Activated CD4-positive, alpha-beta memory T cell treated with anti-CD3 and anti-CD28 coated beads, Interleukin-2, amount 10 ng/mL, durations not matched to agents 7 days and 5 days (primary cell): ENCODE results near the gene CDK6. TPM values are rescaled to one million over a fixed set of nuclear protein-coding genes. Genes with fewer than 3 reads are reported as not detected.
"Not testable (repeated sequence)": the region's sequence is repeated elsewhere in the genome, so short reads cannot be mapped to it uniquely, and the experiment has no call there.

Experiments
- CTCF ChIA-PET: fragments of 350-600 bp; sonication (Branson Sonifier 250); formaldehyde crosslinking; loops from one replicate; lab custom pipeline; 2021; ENCODE audit warnings: antibody characterized with exemption, inconsistent platforms; lab: Charles Lee
- POLR2A ChIA-PET: fragments of 350-600 bp; sonication (Branson Sonifier 250); formaldehyde crosslinking; loops from one replicate; lab custom pipeline; 2021; ENCODE audit warnings: antibody characterized with exemption; lab: Charles Lee
- DNase-seq: peaks from one replicate; pipeline ENCODE4 v3.0.0-alpha.2; 2020
- H3K27ac Mint-ChIP-seq: one replicate; pipeline ENCODE4 v1.8.0; 2021; ENCODE audit warnings: mild to moderate bottlenecking, mixed read lengths
- H3K27me3 Mint-ChIP-seq: one replicate; pipeline ENCODE4 v1.8.0; 2021; ENCODE audit warnings: mixed read lengths
- H3K36me3 Mint-ChIP-seq: one replicate; pipeline ENCODE4 v1.8.0; 2021; ENCODE audit warnings: low read depth, mixed read lengths
- H3K4me1 Mint-ChIP-seq: one replicate; pipeline ENCODE4 v1.8.0; 2021; ENCODE audit warnings: mixed read lengths
- H3K4me3 Mint-ChIP-seq: one replicate; pipeline ENCODE4 v1.8.0; 2021; ENCODE audit warnings: mild to moderate bottlenecking, mixed read lengths
- H3K9me3 Mint-ChIP-seq: one replicate; pipeline ENCODE4 v1.8.0; 2021; ENCODE audit warnings: mixed read lengths
- total RNA-seq, 2 experiments: library from RNA; stranded (reverse); gene quantifications; one replicate each; pipeline ENCODE4 v1.2.3, GENCODE V29; 2021

CDK6 gene
- total RNA-seq, 2 experiments from 2014 or later, result 105 TPM

- H3K4me3 Mint-ChIP-seq, result no peak overlapping the region
- ChIA-PET CTCF (interaction anchor here (0.7 kb wide), 1 partner anchor 19 kb away, joined by 4 read pairs; no protein-coding TSS in a partner anchor), POLR2A (interaction anchor here (0.6 kb wide), 1 partner anchor 74 kb away, joined by 3 read pairs; no protein-coding TSS in a partner anchor)
- peaks cover 52% of the 10 kb centered on the region for H3K36me3 Mint-ChIP-seq
- peaks cover 26% of the 10 kb centered on the region for H3K4me1 Mint-ChIP-seq
- no peaks in the 10 kb centered on the region for H3K9me3 Mint-ChIP-seq
- no peaks in the 10 kb centered on the region for H3K27me3 Mint-ChIP-seq
- H3K27ac Mint-ChIP-seq, result no peak overlapping the region
- no peak for DNase-seq
These were observed 74.8 kb downstream of the CDK6 start for GRCh38 chr7:92761391-92762097.

- CTCF ChIA-PET, result interaction anchor here (0.7 kb wide), 1 partner anchor 85 kb away, joined by 4 read pairs; no protein-coding TSS in a partner anchor
- Mint-ChIP-seq H3K4me1 (peaks cover 28% of the 10 kb centered on the region), H3K36me3 (peaks cover 63% of the 10 kb centered on the region)
These were observed 77.5 kb downstream of the CDK6 start for GRCh38 chr7:92758796-92759431.

DNA sequence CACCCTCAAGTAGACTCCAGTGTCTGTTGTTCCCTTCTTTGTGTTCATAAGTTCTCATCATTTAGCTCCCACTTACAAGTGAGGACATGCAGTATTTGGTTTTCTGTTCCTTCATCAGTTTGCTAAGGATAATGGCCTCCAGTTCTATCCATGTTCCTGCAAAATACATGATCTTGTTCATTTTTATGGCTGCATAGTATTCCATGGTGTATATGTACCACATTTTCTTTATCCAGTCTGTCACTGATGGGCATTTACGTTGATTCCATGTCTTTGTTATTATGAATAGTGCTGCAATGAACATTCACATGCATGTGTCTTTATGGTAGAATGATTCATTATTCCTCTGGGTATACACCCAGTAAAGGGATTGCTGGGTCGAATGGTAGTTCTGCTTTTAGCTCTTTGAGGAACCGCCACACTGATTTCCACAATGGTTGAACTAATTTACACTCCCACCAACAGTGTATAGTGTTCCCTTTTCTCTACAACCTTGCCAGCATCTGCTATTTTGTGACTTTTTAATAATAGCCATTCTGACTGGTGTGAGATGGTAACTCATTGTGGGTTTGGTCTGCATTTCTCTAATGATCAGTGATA, 79.0 kb downstream of the CDK6 start:
- H3K9me3 Mint-ChIP-seq, result not testable (repeated sequence)

More at GRCh38 chr7:92758796-92759431, 77.5 kb downstream of the CDK6 start:
- H3K27ac Mint-ChIP-seq, result no peak overlapping the region
- H3K4me3 Mint-ChIP-seq, result no peak overlapping the region
- no peaks in the 10 kb centered on the region for H3K27me3 Mint-ChIP-seq
- no peak for DNase-seq
- H3K9me3 Mint-ChIP-seq, result no peaks in the 10 kb centered on the region
- POLR2A ChIA-PET, result no interaction called here

DNA sequence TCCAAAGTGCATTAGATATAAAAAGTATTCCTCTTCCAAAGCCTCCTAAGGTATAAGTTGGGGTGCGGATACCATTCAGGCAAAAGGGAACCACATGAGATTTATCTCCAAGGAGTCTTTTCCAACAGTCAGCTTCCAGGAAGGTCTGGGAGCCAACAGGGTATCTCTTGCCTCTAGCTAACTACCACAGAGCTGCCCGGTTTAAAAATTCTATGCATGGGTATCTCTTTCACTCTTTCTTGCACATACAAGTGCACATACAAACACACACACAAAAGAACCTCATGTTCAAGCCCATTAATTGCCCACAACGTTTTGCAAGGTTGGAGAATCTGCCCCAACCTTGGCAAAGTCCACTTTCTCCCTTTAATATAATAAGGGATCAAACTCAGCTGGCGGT, 80.7 kb downstream of the CDK6 start:
- no peak for DNase-seq
- peaks cover 65% of the 10 kb centered on the region for H3K36me3 Mint-ChIP-seq
- no peaks in the 10 kb centered on the region for H3K27me3 Mint-ChIP-seq
- ChIA-PET CTCF (interaction anchor here (0.9 kb wide), 1 partner anchor 77 kb away, joined by 3 read pairs; no protein-coding TSS in a partner anchor), POLR2A (interaction anchor here (1.5 kb wide), 1 partner anchor 10 kb away, joined by 4 read pairs; no protein-coding TSS in a partner anchor)
- H3K27ac Mint-ChIP-seq, result no peak overlapping the region
- no peaks in the 10 kb centered on the region for H3K9me3 Mint-ChIP-seq
- H3K4me1 Mint-ChIP-seq, result peaks cover 31% of the 10 kb centered on the region
- H3K4me3 Mint-ChIP-seq, result no peak overlapping the region

More for the DNA sequence above, 79.0 kb downstream of the CDK6 start:
- Mint-ChIP-seq H3K36me3 (peaks cover 67% of the 10 kb centered on the region), H3K4me1 (peaks cover 30% of the 10 kb centered on the region)
- DNase-seq, H3K27me3 Mint-ChIP-seq, H3K27ac Mint-ChIP-seq, H3K4me3 Mint-ChIP-seq: not testable (repeated sequence)
- ChIA-PET POLR2A (interaction anchor here (0.6 kb wide), 1 partner anchor 15 kb away, joined by 3 read pairs; no protein-coding TSS in a partner anchor), CTCF (interaction anchor here (2.1 kb wide), 1 partner anchor 9 kb away, joined by 6 read pairs; no protein-coding TSS in a partner anchor)

DNA sequence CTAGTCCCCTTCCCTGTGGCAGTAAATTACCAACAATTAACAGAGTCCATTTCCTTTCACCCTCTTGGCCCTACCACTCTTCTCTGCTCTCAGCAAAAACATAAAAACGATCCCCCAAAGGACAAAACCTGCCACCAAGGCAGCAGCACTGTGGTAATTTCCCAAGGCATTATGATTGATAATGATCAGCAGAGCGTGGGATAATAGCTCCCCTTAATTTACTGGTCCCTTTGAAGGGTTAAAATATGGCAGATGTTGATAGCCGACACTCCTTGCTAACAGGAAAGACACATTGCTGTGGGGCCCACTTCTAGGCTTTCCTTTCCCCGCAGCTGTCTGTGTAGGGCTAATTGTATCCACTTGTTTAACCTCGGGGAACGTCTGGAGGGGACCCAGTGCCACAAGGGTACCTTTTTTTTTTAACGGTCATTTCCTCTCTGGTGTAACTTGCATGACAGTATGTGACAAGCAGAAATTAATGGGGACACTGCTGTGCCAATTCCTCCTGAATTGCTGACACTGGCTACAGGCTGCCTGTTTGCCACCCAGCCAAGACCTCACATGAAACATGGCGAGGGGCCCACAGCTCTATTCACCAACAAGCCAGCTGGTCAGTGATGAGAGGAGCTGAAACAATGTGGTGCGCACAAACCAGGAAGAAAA, 81.3 kb downstream of the CDK6 start:
- no peaks in the 10 kb centered on the region for H3K27me3 Mint-ChIP-seq
- peaks cover 66% of the 10 kb centered on the region for H3K36me3 Mint-ChIP-seq
- H3K4me1 Mint-ChIP-seq, result peaks cover 35% of the 10 kb centered on the region
- no peaks in the 10 kb centered on the region for H3K9me3 Mint-ChIP-seq
- ChIA-PET POLR2A (interaction anchor here (0.6 to 1.5 kb wide), 2 partner anchors 10 to 149 kb away, joined by 3 to 4 read pairs; no protein-coding TSS in a partner anchor), CTCF (interaction anchor here (0.9 kb wide), 1 partner anchor 78 kb away, joined by 3 read pairs; no protein-coding TSS in a partner anchor)
- no peak overlapping the region for H3K27ac Mint-ChIP-seq
- no peak overlapping the region for H3K4me3 Mint-ChIP-seq
- no peak for DNase-seq

DNA sequence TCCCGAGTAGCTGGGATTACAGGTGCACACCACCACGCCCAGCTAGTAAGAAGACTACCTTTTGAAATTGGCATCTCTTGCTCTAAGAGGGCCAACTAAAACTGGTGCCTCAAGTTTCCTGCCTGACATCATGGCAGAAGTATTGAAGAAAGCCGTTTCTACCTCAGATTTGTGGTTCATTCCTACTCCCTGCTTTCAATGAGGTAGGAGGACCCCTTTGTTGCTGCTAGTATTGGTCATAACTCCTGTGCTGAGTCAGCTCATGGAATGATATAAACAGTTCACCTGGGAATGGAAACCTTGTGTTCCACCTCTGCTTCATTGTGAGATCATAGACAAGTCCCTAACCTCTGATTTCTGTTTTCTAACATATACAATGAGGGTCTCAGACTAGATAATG, 82.8 kb downstream of the CDK6 start:
- Mint-ChIP-seq H3K4me3 (no peak overlapping the region), H3K27ac (no peak overlapping the region), H3K4me1 (peaks cover 43% of the 10 kb centered on the region), H3K27me3 (no peaks in the 10 kb centered on the region), H3K9me3 (no peaks in the 10 kb centered on the region), H3K36me3 (peaks cover 67% of the 10 kb centered on the region)
- ChIA-PET CTCF (no interaction called here), POLR2A (no interaction called here)
- DNase-seq, result no peak

- Mint-ChIP-seq H3K36me3 (peaks cover 68% of the 10 kb centered on the region), H3K4me1 (peaks cover 46% of the 10 kb centered on the region), H3K9me3 (no peaks in the 10 kb centered on the region), H3K4me3 (no peak overlapping the region), H3K27ac (peak overlapping the region; percentile 18), H3K27me3 (no peaks in the 10 kb centered on the region)
- CTCF ChIA-PET, result no interaction called here
- POLR2A ChIA-PET, result no interaction called here
- DNase-seq, result no peak
These were observed 84.2 kb downstream of the CDK6 start for GRCh38 chr7:92751902-92752901.

DNA sequence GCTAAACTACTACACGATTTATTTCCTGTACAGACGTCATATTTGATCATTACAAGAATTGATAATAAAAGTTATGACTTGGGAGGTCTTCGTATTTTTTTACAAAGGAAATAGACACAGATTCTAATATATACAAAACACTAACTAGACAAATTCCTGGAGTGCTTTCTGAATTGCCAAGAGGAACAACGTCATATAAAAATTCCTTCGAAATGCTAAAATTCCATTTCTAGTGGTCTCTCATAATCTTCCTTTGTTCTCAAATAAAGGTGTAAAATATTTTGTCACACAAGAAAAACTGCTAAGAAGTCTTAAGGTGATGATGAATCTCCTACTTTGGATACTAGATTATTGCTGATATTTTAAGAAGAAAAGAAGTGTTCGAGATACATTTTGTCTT, 85.4 kb downstream of the CDK6 start:
- ChIA-PET CTCF (no interaction called here), POLR2A (no interaction called here)
- Mint-ChIP-seq H3K36me3 (peaks cover 64% of the 10 kb centered on the region), H3K27ac (no peak overlapping the region), H3K9me3 (no peaks in the 10 kb centered on the region), H3K27me3 (no peaks in the 10 kb centered on the region), H3K4me3 (no peak overlapping the region), H3K4me1 (peaks cover 51% of the 10 kb centered on the region)
- no peak for DNase-seq

GRCh38 chr7:92750447-92750839, 85.9 kb downstream of the CDK6 start:
- DNase-seq, result no peak
- H3K4me3 Mint-ChIP-seq, result no peak overlapping the region
- CTCF ChIA-PET, result no interaction called here
- no peaks in the 10 kb centered on the region for H3K27me3 Mint-ChIP-seq
- H3K27ac Mint-ChIP-seq, result no peak overlapping the region
- H3K36me3 Mint-ChIP-seq, result peaks cover 65% of the 10 kb centered on the region
- H3K4me1 Mint-ChIP-seq, result peaks cover 51% of the 10 kb centered on the region
- POLR2A ChIA-PET, result no interaction called here
- H3K9me3 Mint-ChIP-seq, result peaks cover 4% of the 10 kb centered on the region

- Mint-ChIP-seq H3K4me1 (peaks cover 48% of the 10 kb centered on the region), H3K36me3 (peaks cover 64% of the 10 kb centered on the region), H3K27ac (no peak overlapping the region), H3K27me3 (no peaks in the 10 kb centered on the region), H3K4me3 (no peak overlapping the region), H3K9me3 (peaks cover 4% of the 10 kb centered on the region)
- no peak for DNase-seq
- CTCF ChIA-PET, result no interaction called here
- POLR2A ChIA-PET, result no interaction called here
These were observed 86.4 kb downstream of the CDK6 start for GRCh38 chr7:92749832-92750446.

DNA sequence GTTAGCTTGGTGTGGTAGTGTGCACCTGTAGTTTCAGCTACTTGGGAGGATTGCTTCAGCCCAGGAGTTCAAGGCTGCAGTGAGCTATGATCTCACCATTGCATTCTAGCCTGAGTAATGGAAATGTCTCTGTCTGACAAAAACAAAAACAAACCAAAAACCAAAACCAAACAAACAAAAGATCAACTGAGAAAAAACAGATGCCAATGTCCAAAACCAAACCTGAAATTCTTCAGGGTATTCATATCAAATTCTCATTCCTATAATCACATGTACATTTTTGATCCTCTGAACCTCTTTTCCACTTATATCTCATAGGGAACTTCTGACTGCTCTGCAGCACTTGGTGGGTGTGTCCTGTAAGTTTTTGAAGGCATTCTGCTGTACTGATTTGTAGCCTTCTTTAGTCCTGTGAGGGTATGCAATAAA, 87.0 kb downstream of the CDK6 start:
- H3K4me1 Mint-ChIP-seq, result peaks cover 44% of the 10 kb centered on the region
- no peaks in the 10 kb centered on the region for H3K27me3 Mint-ChIP-seq
- no peak overlapping the region for H3K27ac Mint-ChIP-seq
- H3K4me3 Mint-ChIP-seq, result no peak overlapping the region
- POLR2A ChIA-PET, result no interaction called here
- DNase-seq, result no peak
- H3K36me3 Mint-ChIP-seq, result peaks cover 61% of the 10 kb centered on the region
- CTCF ChIA-PET, result no interaction called here
- H3K9me3 Mint-ChIP-seq, result peaks cover 4% of the 10 kb centered on the region
